H9 (cell line): ENCODE results near the gene SOD1. TPM values are rescaled to one million over a fixed set of nuclear protein-coding genes. Genes with fewer than 3 reads are reported as not detected.

Source experiments
- DNase-seq: peaks from one replicate; pipeline ENCODE4 v3.0.0-alpha.2; 2017
- H2AFZ ChIP-seq: one replicate; pipeline ENCODE4 v1.6.1; 2013; ENCODE audit warnings: mild to moderate bottlenecking, low read length, control low read depth, moderate library complexity
- H2AK5ac ChIP-seq: 2 replicates; pipeline ENCODE4 v1.6.1; 2013; ENCODE audit warnings: low read length, control low read depth, mixed read lengths; ENCODE audit not compliant: insufficient read length
- H2BK120ac ChIP-seq: one replicate; pipeline ENCODE4 v1.6.1; 2013; ENCODE audit warnings: low read depth, mild to moderate bottlenecking, low read length, control low read depth, inconsistent platforms; ENCODE audit not compliant: poor library complexity, severe bottlenecking
- H2BK12ac ChIP-seq: 2 replicates; pipeline ENCODE4 v1.6.1; 2013; ENCODE audit warnings: low read length, control low read depth, mixed read lengths, low read depth; ENCODE audit not compliant: insufficient read length
- H2BK15ac ChIP-seq: 2 replicates; pipeline ENCODE4 v1.6.1; 2013; ENCODE audit warnings: low read depth, low read length, control low read depth
- H2BK20ac ChIP-seq: one replicate; pipeline ENCODE4 v1.6.1; 2013; ENCODE audit warnings: low read depth, mild to moderate bottlenecking, low read length, control low read depth, inconsistent platforms; ENCODE audit not compliant: poor library complexity, severe bottlenecking
- H2BK5ac ChIP-seq: 2 replicates; pipeline ENCODE4 v1.6.1; 2013; ENCODE audit warnings: low read length, control low read depth, mixed read lengths; ENCODE audit not compliant: insufficient read length
- H3K14ac ChIP-seq: 2 replicates; pipeline ENCODE4 v1.6.1; 2013; ENCODE audit warnings: low read length, control low read depth; ENCODE audit not compliant: insufficient read depth
- H3K18ac ChIP-seq: 2 replicates; pipeline ENCODE4 v1.6.1; 2013; ENCODE audit warnings: low read depth, mild to moderate bottlenecking, mixed read lengths, low read length, control low read depth; ENCODE audit not compliant: insufficient read length
- H3K23ac ChIP-seq: 2 replicates; pipeline ENCODE4 v1.6.1; 2013; ENCODE audit warnings: low read length, control low read depth, mixed read lengths, low read depth; ENCODE audit not compliant: insufficient read length
- H3K23me2 ChIP-seq: 2 replicates; pipeline ENCODE4 v1.6.1; 2013; ENCODE audit warnings: low read depth, mild to moderate bottlenecking, mixed read lengths, low read length, control low read depth; ENCODE audit not compliant: insufficient read length, poor library complexity, severe bottlenecking
- H3K27ac ChIP-seq: 2 replicates; pipeline ENCODE4 v1.5.1; 2013; ENCODE audit warnings: low read length, control low read depth, mixed read lengths, low read depth; ENCODE audit not compliant: insufficient read length
- H3K27me3 ChIP-seq: 2 replicates; pipeline ENCODE4 v1.6.1; 2013; ENCODE audit warnings: low read length, control low read depth, inconsistent platforms; ENCODE audit not compliant: insufficient read depth
- H3K4ac ChIP-seq: 2 replicates; pipeline ENCODE4 v1.6.1; 2013; ENCODE audit warnings: low read depth, mild to moderate bottlenecking, control low read depth, inconsistent platforms, low read length, moderate library complexity
- H3K4me1 ChIP-seq: 2 replicates; pipeline ENCODE4 v1.6.1; 2013; ENCODE audit warnings: low read length, control low read depth, inconsistent platforms; ENCODE audit not compliant: insufficient read depth
- H3K4me2 ChIP-seq: 2 replicates; pipeline ENCODE4 v1.6.1; 2013; ENCODE audit warnings: low read length, control low read depth, mixed read lengths; ENCODE audit not compliant: insufficient read length, insufficient read depth
- H3K56ac ChIP-seq: 2 replicates; pipeline ENCODE4 v1.6.1; 2013; ENCODE audit warnings: low read depth, mild to moderate bottlenecking, mixed read lengths, low read length, control low read depth; ENCODE audit not compliant: insufficient read length
- H3K79me1 ChIP-seq: 2 replicates; pipeline ENCODE4 v1.6.1; 2013; ENCODE audit warnings: low read depth, mild to moderate bottlenecking, moderate library complexity, low read length, control low read depth, inconsistent platforms; ENCODE audit not compliant: insufficient read depth, poor library complexity, severe bottlenecking
- H3K79me2 ChIP-seq: 2 replicates; pipeline ENCODE4 v1.6.1; 2013; ENCODE audit warnings: low read length, control low read depth, inconsistent platforms; ENCODE audit not compliant: insufficient read depth
- H3K9ac ChIP-seq: 2 replicates; pipeline ENCODE4 v1.6.1; 2013; ENCODE audit warnings: low read length, control low read depth, mixed read lengths; ENCODE audit not compliant: insufficient read length; ENCODE audit errors: extremely low read depth
- H3K9me3 ChIP-seq: one replicate; pipeline ENCODE4 v1.6.1; 2013; ENCODE audit warnings: low read depth, low read length, inconsistent platforms; ENCODE audit not compliant: control insufficient read depth
- H3T11ph ChIP-seq: one replicate; pipeline ENCODE4 v1.6.1; 2013; ENCODE audit warnings: mild to moderate bottlenecking, low read length, control low read depth, inconsistent platforms
- H4K20me1 ChIP-seq: one replicate; pipeline ENCODE4 v1.6.1; 2013; ENCODE audit not compliant: control insufficient read depth, insufficient read length, insufficient read depth
- H4K5ac ChIP-seq: 2 replicates; pipeline ENCODE4 v1.6.1; 2013; ENCODE audit warnings: low read depth, mild to moderate bottlenecking, mixed read lengths, low read length, control low read depth; ENCODE audit not compliant: insufficient read length
- H4K8ac ChIP-seq: replicated peaks from 2 replicates; pipeline ENCODE4 v1.6.1; 2013; ENCODE audit warnings: low read length, control low read depth, mixed read lengths, low read depth; ENCODE audit not compliant: insufficient read length
- H4K91ac ChIP-seq: 2 replicates; pipeline ENCODE4 v1.6.1; 2013; ENCODE audit warnings: low read depth, mild to moderate bottlenecking, moderate library complexity, mixed read lengths, low read length, control low read depth; ENCODE audit not compliant: insufficient read length
- H3K27ac Mint-ChIP-seq, 3 experiments: 2 replicates in 2 of 3; 3 replicates in 1 of 3; pipeline ENCODE4 v1.8.0; 2020 to 2021; ENCODE audit warnings: mixed read lengths in 3 of 3, mild to moderate bottlenecking in 1 of 3, moderate library complexity in 1 of 3
- H3K27me3 Mint-ChIP-seq: 2 replicates; pipeline ENCODE4 v1.8.0; 2021; ENCODE audit warnings: low read depth, mild to moderate bottlenecking, moderate library complexity, mixed read lengths
- H3K36me3 Mint-ChIP-seq, 3 experiments: 2 replicates in 2 of 3; 3 replicates in 1 of 3; pipeline ENCODE4 v1.8.0; 2020 to 2021; ENCODE audit warnings: low read depth in 3 of 3, mixed read lengths in 3 of 3; ENCODE audit not compliant: insufficient read depth in 1 of 3
- H3K4me1 Mint-ChIP-seq, 2 experiments: 2 replicates each; pipeline ENCODE4 v1.8.0; 2020; ENCODE audit warnings: mixed read lengths in 2 of 2
- H3K4me3 Mint-ChIP-seq, 2 experiments: 2 replicates in 1 of 2; 3 replicates in 1 of 2; pipeline ENCODE4 v1.8.0; 2020 to 2021; ENCODE audit warnings: mild to moderate bottlenecking in 2 of 2, mixed read lengths in 2 of 2, moderate library complexity in 1 of 2
- H3K9me3 Mint-ChIP-seq, 2 experiments: 2 replicates in 1 of 2; 3 replicates in 1 of 2; pipeline ENCODE4 v1.8.0; 2020; ENCODE audit warnings: mild to moderate bottlenecking in 2 of 2, mixed read lengths in 2 of 2, moderate library complexity in 1 of 2
- WGBS: extraction: QIAGEN DNeasy Blood & Tissue Kit; methylation state at CpG from one replicate; pipeline ENCODE4 v1.1.7; 2013; ENCODE audit warnings: missing lambda C conversion rate, low lambda C conversion rate, mixed read lengths; ENCODE audit not compliant: insufficient read length; ENCODE audit errors: extremely low coverage; 5-methylcytosine and 5-hydroxymethylcytosine counted together
- total RNA-seq: library from RNA; stranded (reverse); gene quantifications from 2 replicates; pipeline ENCODE4 v1.2.1, GENCODE V29; 2021
- TF ChIP-seq, protein P1 (sequence below): fragments of 200-600 bp; sonication (generic); conservative IDR thresholded peaks from 3 replicates; pipeline ENCODE4 v1.8.0; 2021; ENCODE audit warnings: antibody characterized with exemption, mild to moderate bottlenecking

Gene SOD1
- total RNA-seq, 1 experiment from 2014 or later = 201 TPM

DNA sequence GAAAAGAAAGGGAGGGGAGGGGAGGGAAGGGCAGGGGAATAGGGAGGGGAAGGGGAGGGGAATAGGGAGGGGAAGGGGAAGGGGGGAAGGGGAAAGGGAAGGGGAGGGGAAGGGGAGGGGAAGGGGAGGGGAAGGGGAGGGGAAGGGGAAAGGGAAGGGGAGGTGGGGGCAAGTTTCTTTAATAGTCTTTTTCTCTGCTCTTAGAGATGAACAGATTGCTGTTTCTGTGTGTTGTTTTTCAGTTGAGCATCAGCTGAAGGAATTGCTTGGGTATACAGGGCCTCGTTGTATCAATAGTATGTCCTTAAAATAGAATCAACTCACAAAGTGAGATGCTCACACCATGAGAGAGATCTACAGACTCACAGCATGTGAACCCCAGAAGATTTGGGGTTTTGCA is 44.8 kb upstream of the SOD1 start:
- no peak overlapping the region for H3K9ac ChIP-seq
- H4K20me1 ChIP-seq = no peaks in the 10 kb centered on the region
- no peaks in the 10 kb centered on the region; a peak in 1 of 7 replicates for H3K36me3 Mint-ChIP-seq
- WGBS = no CpG with 5 or more reads among the region's 1 CpG
- H2BK5ac ChIP-seq = no peak overlapping the region
- H3K9me3 ChIP-seq = no peaks in the 10 kb centered on the region
- no peak overlapping the region for H2BK120ac ChIP-seq
- no peaks in the 10 kb centered on the region for H3K23me2 ChIP-seq
- no peaks in the 10 kb centered on the region for H3K27me3 ChIP-seq
- H2AK5ac ChIP-seq = no peak overlapping the region
- no peak overlapping the region for H3K4ac ChIP-seq
- peaks cover 0 to 12% of the 10 kb centered on the region in 2 experiments; a peak in 4 of 5 replicates for H3K9me3 Mint-ChIP-seq
- no peak overlapping the region for H2BK15ac ChIP-seq
- H3K4me3 Mint-ChIP-seq = no peak overlapping the region
- no peak overlapping the region for H3K14ac ChIP-seq
- no peak overlapping the region for H4K91ac ChIP-seq
- no peak overlapping the region for H3K18ac ChIP-seq
- no peak overlapping the region for H3T11ph ChIP-seq
- H3K27ac ChIP-seq = no peak overlapping the region
- H3K4me2 ChIP-seq = no peak overlapping the region
- H3K27me3 Mint-ChIP-seq = no peaks in the 10 kb centered on the region
- no peak overlapping the region for H3K23ac ChIP-seq
- TF ChIP-seq, protein P1, sequence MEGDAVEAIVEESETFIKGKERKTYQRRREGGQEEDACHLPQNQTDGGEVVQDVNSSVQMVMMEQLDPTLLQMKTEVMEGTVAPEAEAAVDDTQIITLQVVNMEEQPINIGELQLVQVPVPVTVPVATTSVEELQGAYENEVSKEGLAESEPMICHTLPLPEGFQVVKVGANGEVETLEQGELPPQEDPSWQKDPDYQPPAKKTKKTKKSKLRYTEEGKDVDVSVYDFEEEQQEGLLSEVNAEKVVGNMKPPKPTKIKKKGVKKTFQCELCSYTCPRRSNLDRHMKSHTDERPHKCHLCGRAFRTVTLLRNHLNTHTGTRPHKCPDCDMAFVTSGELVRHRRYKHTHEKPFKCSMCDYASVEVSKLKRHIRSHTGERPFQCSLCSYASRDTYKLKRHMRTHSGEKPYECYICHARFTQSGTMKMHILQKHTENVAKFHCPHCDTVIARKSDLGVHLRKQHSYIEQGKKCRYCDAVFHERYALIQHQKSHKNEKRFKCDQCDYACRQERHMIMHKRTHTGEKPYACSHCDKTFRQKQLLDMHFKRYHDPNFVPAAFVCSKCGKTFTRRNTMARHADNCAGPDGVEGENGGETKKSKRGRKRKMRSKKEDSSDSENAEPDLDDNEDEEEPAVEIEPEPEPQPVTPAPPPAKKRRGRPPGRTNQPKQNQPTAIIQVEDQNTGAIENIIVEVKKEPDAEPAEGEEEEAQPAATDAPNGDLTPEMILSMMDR = no peak
- no peaks in the 10 kb centered on the region for H3K79me1 ChIP-seq
- H2BK12ac ChIP-seq = no peak overlapping the region
- no peaks in the 10 kb centered on the region for H3K4me1 Mint-ChIP-seq
- no peaks in the 10 kb centered on the region for H3K4me1 ChIP-seq
- no peak overlapping the region for H3K27ac Mint-ChIP-seq
- H2BK20ac ChIP-seq = no peak overlapping the region
- H3K79me2 ChIP-seq = no peaks in the 10 kb centered on the region
- no peak for DNase-seq
- no peak overlapping the region for H4K8ac ChIP-seq
- no peak overlapping the region for H2AFZ ChIP-seq
- H3K56ac ChIP-seq = no peak overlapping the region
- H4K5ac ChIP-seq = no peak overlapping the region
